Ovary (tissue), 3 donors: ENCODE data around the gene NT5DC3.

Experiments used
- CTCF ChIP-seq, 3 donors: fragments of 450-650 bp in 2 of 3; fragments of 200-600 bp in 1 of 3; IDR thresholded peaks; one replicate each; pipeline versions ENCODE4 v1.5.1 to v1.8.0; 2016 to 2022; ENCODE audit warnings: antibody characterized with exemption in 3 of 3, mild to moderate bottlenecking in 1 of 3
- POLR2A ChIP-seq: fragments of 450-650 bp; IDR thresholded peaks from one replicate; pipeline ENCODE4 v1.6.1; 2017; ENCODE audit warnings: antibody characterized with exemption, mild to moderate bottlenecking, moderate library complexity
- donor health status: DM: no; HTN: no; CAD: no.

GRCh38 chr12:103852498-103852997, 11.5 kb upstream of the NT5DC3 start:
- TF ChIP-seq CTCF (IDR thresholded peaks at IDR 0.05) (no peak), POLR2A (no peak)
